ENCODE data around the gene VSIG2.

Gene VSIG2

DNA sequence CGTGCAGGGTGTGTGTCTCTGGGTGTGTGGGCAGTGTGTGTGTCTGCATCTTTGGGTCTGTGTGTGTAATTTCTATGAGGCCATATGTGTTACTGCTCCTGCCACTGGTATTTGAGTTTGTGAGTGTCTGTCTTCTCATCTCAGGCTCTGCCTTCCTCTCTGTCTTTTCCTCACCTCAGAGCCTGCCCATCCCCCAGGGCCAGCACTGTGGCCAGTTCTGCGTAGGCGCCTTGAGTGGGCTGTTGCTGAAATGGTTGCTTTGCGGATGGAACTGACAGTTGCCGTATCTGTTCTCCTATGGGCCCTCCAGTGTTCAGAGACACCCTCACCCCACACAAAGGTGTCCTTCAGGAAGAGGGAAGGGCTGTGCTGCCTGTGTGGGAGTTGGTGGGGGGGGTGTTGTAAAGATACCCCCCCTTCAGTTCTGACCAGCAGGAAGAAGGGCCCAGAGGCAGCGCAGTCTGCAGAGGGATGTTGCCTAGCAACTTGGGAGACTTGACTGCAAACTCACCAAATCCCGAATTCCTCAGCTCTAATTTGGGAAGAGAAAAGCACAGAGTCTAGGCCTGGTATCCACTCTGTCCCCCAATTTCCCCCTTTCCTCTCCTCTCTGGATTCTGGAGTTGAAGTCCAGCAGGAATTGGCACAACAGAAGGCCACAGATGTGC is 14.3 kb downstream of the VSIG2 start:
- DNase-seq (ENCODE audit: low read depth in 1 of 2, low spot score in 1 of 2): no peak
- Histone ChIP-seq H3K4me3 (replicated peaks; ENCODE audit: insufficient read depth, low read length) (no peak overlapping the region), H3K27ac (replicated peaks) (no peak overlapping the region), H3K27me3 (ENCODE audit: insufficient read depth, poor library complexity, severe bottlenecking) (peaks cover 10% of the 10 kb centered on the region)
- TF ChIP-seq, protein P1, sequence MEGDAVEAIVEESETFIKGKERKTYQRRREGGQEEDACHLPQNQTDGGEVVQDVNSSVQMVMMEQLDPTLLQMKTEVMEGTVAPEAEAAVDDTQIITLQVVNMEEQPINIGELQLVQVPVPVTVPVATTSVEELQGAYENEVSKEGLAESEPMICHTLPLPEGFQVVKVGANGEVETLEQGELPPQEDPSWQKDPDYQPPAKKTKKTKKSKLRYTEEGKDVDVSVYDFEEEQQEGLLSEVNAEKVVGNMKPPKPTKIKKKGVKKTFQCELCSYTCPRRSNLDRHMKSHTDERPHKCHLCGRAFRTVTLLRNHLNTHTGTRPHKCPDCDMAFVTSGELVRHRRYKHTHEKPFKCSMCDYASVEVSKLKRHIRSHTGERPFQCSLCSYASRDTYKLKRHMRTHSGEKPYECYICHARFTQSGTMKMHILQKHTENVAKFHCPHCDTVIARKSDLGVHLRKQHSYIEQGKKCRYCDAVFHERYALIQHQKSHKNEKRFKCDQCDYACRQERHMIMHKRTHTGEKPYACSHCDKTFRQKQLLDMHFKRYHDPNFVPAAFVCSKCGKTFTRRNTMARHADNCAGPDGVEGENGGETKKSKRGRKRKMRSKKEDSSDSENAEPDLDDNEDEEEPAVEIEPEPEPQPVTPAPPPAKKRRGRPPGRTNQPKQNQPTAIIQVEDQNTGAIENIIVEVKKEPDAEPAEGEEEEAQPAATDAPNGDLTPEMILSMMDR (IDR thresholded peaks at IDR 0.05; ENCODE audit: insufficient read depth, low read length): no peak
- no peak for TF ChIP-seq POLR2AphosphoS5 (IDR thresholded peaks at IDR 0.05; ENCODE audit: low read depth)
- TF ChIP-seq, protein P2, sequence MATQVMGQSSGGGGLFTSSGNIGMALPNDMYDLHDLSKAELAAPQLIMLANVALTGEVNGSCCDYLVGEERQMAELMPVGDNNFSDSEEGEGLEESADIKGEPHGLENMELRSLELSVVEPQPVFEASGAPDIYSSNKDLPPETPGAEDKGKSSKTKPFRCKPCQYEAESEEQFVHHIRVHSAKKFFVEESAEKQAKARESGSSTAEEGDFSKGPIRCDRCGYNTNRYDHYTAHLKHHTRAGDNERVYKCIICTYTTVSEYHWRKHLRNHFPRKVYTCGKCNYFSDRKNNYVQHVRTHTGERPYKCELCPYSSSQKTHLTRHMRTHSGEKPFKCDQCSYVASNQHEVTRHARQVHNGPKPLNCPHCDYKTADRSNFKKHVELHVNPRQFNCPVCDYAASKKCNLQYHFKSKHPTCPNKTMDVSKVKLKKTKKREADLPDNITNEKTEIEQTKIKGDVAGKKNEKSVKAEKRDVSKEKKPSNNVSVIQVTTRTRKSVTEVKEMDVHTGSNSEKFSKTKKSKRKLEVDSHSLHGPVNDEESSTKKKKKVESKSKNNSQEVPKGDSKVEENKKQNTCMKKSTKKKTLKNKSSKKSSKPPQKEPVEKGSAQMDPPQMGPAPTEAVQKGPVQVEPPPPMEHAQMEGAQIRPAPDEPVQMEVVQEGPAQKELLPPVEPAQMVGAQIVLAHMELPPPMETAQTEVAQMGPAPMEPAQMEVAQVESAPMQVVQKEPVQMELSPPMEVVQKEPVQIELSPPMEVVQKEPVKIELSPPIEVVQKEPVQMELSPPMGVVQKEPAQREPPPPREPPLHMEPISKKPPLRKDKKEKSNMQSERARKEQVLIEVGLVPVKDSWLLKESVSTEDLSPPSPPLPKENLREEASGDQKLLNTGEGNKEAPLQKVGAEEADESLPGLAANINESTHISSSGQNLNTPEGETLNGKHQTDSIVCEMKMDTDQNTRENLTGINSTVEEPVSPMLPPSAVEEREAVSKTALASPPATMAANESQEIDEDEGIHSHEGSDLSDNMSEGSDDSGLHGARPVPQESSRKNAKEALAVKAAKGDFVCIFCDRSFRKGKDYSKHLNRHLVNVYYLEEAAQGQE (IDR thresholded peaks at IDR 0.05; ENCODE audit: insufficient replicate concordance, low read depth): no peak
- TF ChIP-seq SPI1 (IDR thresholded peaks at IDR 0.05; ENCODE audit: borderline replicate concordance, low read depth): no peak
- TF ChIP-seq GABPA (IDR thresholded peaks at IDR 0.05; ENCODE audit: low read depth): no peak

- peak; percentile 64 to 69 for DNase-seq (ENCODE audit: low read depth in 1 of 2, low spot score in 1 of 2)
- TF ChIP-seq GABPA (IDR thresholded peaks at IDR 0.05; ENCODE audit: low read depth): no peak
- TF ChIP-seq SPI1 (IDR thresholded peaks at IDR 0.05; ENCODE audit: borderline replicate concordance, low read depth): peak; percentile 59; the same call in 1 of the 2 replicates
- no peak for TF ChIP-seq POLR2AphosphoS5 (IDR thresholded peaks at IDR 0.05; ENCODE audit: low read depth)
- no peak overlapping the region for H3K27ac ChIP-seq (replicated peaks)
- H3K27me3 ChIP-seq (ENCODE audit: insufficient read depth, poor library complexity, severe bottlenecking): peaks cover 8% of the 10 kb centered on the region
- no peak overlapping the region for H3K4me3 ChIP-seq (replicated peaks; ENCODE audit: insufficient read depth, low read length)
Measured at GRCh38 chr11:124736736-124737135, 15.3 kb downstream of the VSIG2 start.

- TF ChIP-seq, protein P2 (IDR thresholded peaks at IDR 0.05; ENCODE audit: insufficient replicate concordance, low read depth): no peak
- TF ChIP-seq, protein P1 (IDR thresholded peaks at IDR 0.05; ENCODE audit: insufficient read depth, low read length): no peak
- no peak for TF ChIP-seq SPI1 (IDR thresholded peaks at IDR 0.05; ENCODE audit: borderline replicate concordance, low read depth)
- no peak for TF ChIP-seq GABPA (IDR thresholded peaks at IDR 0.05; ENCODE audit: low read depth)
- no peak for TF ChIP-seq POLR2AphosphoS5 (IDR thresholded peaks at IDR 0.05; ENCODE audit: low read depth)
- Histone ChIP-seq H3K27me3 (ENCODE audit: insufficient read depth, poor library complexity, severe bottlenecking) (no peaks in the 10 kb centered on the region), H3K4me3 (replicated peaks; ENCODE audit: insufficient read depth, low read length) (no peak overlapping the region), H3K27ac (replicated peaks) (no peak overlapping the region)
- peak; percentile 48 to 58 for DNase-seq (ENCODE audit: low read depth in 1 of 2, low spot score in 1 of 2)
Measured at GRCh38 chr11:124732230-124732629, 19.8 kb downstream of the VSIG2 start.

- Histone ChIP-seq H3K27me3 (ENCODE audit: insufficient read depth, poor library complexity, severe bottlenecking) (no peaks in the 10 kb centered on the region), H3K27ac (replicated peaks) (no peak overlapping the region), H3K4me3 (replicated peaks; ENCODE audit: insufficient read depth, low read length) (no peak overlapping the region)
- DNase-seq (ENCODE audit: low read depth in 1 of 2, low spot score in 1 of 2): no peak
- TF ChIP-seq, protein P2 (IDR thresholded peaks at IDR 0.05; ENCODE audit: insufficient replicate concordance, low read depth): no peak
- TF ChIP-seq GABPA (IDR thresholded peaks at IDR 0.05; ENCODE audit: low read depth) (no peak), POLR2AphosphoS5 (IDR thresholded peaks at IDR 0.05; ENCODE audit: low read depth) (no peak), SPI1 (IDR thresholded peaks at IDR 0.05; ENCODE audit: borderline replicate concordance, low read depth) (no peak)
- TF ChIP-seq, protein P1 (IDR thresholded peaks at IDR 0.05; ENCODE audit: insufficient read depth, low read length): no peak
Measured at GRCh38 chr11:124729571-124729970, 22.5 kb downstream of the VSIG2 start.

Measured in HL-60 (cell line).